Stimulated activated CD8-positive, alpha-beta memory T cell treated with anti-CD3 and anti-CD28 coated beads, Interleukin-12 subunit alpha, Interleukin-12 subunit beta, amount 100 ng/mL, for 1 hour (primary cell): ENCODE results near the gene KIAA0513.

ENCODE experiments used
- DNase-seq: peaks from one replicate; pipeline ENCODE4 v3.0.0-alpha.2; 2020; ENCODE audit warnings: low read depth

Gene KIAA0513

DNA sequence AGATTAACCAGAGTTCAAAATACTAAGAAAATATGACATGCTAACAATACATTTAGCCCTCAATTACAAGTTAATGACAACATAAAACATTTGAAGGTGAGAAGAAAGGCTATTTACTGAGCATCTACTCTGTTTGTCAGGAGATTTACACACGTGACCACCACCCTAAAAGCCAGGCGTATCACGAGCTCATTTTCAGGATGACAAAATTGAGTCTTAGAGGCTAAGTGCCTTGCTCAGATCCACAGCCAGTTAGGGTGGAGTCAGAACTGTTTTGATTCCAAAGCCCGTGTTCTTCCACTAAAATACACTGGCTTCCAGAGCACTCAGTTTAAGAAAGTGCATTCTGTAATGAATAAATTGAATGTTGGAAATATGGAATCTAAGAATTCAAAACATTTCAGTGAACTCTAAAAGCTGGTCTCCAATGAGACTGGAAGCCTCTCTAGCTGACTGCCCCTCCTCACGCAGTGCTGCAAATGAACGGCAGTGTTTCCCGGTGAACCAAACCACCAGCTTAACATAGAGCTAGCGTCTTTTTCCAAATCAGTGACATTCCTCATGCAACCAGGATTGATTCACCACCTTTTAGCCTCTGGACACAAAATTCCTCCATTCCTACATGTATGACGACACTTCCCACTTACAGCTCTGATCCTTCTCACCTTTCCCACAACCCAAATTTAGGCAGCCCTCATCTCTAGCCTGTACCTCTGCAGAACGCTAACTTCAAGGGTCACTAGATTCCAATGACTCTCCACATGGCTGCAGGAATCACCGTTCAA, 22.1 kb upstream of the KIAA0513 start:
- DNase-seq: no peak

DNA sequence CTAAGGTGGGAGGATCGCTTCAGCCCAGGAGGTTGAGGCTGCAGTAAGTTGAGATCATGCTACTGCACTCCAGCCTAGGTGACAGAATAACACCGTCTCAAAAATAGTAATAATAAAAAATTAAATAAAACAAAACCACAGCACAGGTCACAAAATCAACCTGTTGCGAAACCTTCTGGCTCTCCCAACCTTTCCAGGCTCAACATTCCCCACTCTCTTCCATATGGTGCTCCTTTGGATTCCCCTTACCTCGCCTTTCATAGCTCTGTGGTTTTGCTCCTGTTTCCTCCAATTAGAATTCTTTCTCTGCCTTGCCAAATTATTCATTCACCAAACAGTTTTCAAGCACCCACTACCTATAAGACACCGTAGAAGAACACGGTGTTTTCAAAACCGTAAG, 21.0 kb upstream of the KIAA0513 start:
- DNase-seq: no peak

DNA sequence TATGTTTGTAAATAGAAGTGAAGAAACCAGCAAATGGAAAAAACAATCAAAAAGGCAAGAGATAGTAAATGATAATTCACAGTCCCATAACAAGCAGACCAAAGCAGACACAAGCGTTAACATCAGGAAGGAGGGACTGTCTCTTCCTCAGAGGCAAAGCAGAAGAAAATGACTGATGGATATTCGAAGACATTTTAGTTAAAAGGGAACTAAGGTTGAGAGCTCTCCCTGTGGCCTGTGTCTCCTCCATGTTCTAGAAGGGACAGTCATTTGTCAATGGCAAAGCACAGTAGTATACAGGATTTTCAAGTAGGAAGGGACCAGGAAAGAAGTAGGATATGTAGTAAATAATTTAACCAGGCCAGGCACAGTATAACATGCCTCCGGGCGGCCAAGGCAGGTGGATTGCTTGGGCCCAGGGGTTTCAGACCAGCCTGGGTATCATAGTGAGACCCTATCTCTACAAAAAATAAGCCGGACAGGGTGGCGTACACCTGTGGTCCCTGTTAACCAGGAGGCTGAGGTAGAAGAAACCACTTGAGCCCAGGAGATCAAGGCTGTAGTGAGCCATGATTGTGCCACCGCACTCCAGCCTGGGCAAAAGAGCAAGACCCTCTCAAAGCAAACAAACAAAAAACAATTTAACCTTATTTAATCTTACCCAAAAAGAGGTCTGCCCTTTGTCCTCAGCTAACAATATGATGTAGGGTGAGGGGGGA, 19.9 kb upstream of the KIAA0513 start:
- no peak for DNase-seq

DNA sequence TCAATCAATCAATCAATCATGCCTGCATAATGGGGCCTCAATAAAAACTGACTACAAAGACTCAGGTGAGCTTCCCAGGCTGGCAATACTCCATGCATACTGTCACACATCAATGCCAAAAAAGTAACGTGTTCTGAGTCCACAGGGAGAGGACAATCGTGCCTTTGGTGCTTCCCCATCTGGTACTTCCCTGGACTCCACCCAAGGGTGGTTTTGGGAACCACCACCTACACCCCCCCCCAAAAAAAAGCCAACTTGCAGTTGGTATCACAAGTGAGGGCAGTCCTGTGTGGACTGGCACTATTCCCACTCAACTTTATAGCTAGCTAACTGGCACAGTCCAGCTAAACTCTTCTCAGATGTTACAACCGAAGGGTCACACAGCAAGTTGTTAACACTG, 19.3 kb upstream of the KIAA0513 start:
- DNase-seq: no peak

DNA sequence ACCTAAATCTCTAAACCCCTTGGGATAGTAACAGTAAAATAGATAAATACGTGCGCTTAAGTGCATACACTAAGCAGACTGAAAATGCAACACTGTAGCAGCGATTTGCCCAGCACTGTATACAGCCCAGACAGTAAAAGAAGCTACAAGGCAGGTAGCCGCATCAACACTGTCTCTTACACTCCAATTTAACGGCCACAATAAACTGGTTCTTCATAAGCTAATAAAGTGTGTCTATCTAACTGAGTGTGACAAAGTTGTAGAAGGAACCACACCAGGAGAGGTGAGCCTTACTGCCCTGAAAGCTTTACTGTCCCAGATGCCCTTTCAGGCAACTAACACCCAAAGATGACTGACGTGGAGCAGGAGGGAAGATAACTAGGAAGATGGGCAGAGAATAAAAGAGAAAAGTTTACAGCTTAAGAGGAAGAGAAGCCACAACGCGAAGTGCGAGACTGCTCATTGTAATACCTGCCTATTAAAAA, 17.1 kb upstream of the KIAA0513 start:
- no peak for DNase-seq

DNA sequence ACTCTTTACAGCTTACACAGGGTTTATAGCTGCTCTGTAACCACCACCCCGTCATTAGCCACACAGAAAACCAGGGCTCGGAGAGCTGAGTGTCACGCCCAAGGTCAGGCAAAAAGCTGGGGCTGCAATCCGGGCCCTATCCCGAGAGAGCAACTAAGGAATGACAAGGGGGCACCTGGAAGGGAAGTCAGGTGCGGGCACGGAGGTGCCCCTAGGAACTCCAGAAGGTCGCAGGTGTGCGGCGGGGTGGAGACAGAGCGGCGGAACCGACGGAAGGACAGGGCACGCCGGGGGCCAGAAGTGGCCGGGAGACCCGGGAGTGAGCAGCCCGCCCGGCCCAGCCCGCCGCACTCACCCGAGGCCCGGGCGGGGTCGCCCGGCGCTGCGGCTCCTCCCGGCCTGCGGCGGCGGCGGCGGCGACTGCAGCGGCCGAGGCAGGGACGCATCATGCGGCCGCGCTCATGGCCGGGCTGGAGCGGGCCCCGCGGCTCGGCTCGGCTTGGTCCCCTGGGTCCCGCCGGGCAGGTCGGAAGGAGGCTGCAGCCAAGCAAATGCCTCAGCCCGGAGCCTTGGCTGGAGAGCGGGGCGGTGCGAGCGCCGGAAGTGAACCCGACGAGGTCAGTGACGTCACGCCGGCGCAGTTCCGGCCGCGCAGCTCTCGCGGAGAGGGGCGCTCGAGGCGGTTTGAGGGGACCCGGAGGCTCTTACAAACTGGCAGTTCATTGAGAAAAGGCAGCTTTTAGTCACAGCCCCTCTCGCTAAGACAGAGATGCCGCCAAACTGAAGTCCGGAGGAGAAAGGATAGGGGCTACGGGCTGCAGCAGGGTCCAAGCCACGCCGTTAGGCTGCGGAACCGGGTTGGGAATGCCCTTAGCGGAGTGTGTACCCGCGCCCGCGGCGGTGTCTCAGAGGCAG, 16.4 kb upstream of the KIAA0513 start, which contains the start of gene ZDHHC7:
Gene ZDHHC7, minus strand, starts transcription at position 605 of the 915 bp plus-strand sequence. CDS start 20,917 bp downstream, outside the sequence.
- peak; percentile 79 for DNase-seq

DNA sequence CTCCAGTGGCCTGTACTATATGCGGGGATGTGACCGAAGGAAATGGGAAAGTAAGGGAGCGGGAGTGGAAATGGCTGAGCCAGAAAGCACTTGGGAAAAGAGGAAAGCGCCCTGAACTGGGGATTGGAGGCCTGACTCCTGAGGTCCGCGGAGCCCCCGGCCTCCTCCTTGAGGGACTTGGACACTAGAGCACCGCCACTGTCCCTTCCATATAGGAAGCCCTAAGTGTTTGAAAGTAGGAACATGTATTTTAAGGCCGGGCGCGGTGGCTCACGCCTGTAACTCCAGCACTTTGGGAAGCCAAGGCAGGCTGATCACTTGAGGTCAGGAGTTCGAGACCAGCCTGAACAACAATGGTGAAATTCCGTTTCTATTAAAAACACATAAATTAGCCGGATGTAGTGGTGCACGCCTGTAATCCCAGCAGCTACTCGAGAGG, 15.7 kb upstream of the KIAA0513 start:
- no peak for DNase-seq

DNA sequence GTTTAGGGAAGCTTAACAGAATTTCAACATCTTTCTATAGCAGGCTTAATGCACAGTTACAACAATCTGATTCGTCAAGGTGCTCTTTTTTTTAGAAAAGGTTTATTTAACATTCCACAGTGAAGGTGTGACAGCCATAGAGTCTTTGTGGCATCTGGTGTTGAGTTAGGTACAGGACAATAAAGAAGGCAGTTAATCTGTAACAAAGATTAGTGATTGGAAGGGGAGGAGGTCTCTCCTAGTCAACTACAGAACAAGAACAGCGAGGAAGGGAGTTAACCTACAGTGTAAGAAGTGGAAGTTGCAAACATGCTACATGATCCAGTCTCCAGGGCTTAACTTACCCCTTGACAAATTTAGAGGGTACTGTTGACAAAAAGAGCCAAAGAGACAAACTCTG, 13.3 kb upstream of the KIAA0513 start:
- no peak for DNase-seq

DNA sequence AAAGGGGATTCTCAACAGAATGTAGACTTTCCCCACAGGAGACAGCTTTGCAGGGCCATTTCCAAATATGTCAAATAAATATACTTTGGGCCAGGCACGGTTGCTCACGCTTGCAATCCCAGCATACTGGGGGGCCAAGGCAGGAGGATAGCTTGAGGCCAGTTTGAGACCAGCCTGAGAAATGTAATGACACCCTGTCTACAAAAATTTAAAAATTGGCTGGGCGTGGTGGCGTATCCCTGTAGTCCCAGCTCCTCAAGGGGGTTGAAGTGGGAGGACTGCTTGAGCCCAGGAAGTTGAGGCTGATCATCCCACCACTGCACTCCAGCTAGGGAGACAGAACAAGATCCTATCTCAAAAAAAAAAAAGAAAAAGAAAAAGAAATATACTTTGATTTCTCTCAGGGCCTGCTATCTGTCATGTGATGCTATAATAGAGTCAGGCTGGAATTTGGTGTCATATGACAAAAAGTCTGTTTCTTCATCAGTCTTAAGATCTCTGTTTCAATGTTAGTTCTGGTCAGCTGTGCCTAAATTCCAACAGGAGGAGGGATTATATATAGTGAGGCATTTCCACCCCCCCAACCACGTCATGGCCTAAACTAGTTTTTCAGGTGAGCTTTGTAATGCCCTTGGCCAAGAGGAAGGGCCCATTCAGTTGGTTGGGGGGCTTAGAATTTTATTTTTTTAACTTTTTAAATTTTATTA, 12.0 kb upstream of the KIAA0513 start:
- DNase-seq: no peak

DNA sequence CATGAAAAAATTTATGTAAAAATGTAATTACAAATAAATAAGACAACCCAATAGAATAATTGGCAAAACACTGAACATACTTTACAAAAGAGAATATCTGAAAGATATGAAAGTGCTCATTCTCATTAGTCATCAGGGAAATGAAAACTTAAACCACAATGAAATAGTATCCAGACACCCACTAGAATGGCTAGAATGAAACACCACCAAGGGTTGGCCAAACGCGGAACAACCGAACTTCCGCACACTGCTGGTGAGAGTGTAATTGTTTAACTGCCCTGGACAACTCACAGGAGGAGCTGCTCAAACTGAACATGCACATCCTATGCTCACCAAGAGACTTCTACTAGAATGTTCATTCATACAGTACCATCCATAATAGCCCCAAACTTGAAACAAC, 10.4 kb upstream of the KIAA0513 start:
- DNase-seq: no peak

DNA sequence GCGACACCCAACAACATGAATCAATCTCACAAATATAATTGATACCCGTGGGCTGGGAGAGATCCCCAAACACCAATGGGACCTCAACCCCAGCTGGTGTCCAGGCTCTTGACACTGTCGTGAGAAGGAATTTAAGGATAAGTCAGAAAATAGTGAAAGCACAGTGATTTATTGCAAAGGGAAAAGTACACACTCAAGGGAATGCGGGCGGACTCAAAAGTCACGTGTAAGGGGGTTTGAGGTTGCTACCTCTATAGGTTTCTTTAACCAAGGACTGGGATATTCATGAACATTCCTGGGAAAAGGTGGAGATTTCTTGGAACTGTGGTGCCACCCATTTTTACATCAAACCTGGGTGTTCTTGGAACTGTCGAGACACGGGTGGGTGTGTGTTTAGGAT, 10.0 kb upstream of the KIAA0513 start:
- DNase-seq: no peak

DNA sequence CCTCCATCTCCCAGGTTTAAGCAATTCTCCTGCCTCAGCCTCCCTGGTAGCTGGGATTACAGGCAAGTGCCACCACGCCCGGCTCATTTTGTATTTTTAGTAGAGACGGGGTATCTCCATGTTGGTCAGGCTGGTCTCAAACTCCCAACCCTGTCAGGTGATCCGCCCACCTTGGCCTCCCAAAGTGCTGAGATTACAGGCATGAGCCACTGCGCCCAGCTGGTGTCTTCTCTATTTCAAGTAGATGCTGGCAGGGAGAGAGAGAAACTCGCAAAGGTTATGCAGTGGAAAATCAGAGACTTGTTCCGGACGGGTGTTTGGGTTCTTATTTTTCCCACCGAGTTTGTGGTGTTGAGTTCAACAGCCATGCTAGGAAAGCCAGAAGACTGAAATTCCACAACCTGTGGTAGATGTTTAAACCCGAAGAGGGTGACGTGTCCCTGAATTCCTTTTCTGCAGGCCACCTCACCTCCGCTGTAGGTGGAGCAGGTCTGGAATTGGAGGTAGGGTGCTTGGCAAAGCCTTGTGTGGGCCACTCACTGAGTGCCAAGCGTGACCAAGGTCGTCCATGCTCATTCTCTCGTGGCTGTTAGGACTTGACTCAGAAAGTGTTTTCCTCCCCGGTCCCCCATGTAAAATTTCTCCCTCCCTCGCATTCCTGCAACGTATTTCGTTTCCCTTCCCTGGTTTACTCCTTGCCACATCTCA, 8.9 kb upstream of the KIAA0513 start:
- DNase-seq: no peak

DNA sequence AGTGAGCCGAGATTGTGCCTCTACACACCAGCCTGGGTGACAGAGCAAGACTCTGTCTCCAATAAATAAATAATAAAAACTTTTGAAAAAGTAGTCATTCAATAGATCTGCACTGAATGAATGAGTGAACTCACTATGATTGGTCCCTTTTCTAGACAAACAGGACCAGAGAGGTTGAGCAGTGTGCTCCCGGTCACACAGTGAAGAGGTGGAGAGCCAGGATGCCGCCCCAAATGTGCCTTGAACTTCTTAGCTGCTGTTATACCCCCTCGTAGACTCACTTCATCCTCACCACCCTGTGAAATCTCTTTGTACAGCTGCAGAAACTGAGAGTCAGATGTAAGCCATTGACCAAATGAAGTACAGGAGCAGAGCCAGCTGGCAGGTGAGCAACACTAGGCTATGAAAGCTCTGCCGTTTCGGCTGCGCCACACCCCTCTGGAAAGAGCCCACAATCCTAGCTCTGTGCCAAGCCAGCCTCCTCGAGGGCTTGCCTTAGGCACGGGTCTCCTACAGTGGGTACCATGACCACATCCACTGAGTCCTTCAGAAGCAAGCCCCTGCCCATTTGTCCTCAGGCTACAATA, 7.8 kb upstream of the KIAA0513 start:
- DNase-seq: no peak

DNA sequence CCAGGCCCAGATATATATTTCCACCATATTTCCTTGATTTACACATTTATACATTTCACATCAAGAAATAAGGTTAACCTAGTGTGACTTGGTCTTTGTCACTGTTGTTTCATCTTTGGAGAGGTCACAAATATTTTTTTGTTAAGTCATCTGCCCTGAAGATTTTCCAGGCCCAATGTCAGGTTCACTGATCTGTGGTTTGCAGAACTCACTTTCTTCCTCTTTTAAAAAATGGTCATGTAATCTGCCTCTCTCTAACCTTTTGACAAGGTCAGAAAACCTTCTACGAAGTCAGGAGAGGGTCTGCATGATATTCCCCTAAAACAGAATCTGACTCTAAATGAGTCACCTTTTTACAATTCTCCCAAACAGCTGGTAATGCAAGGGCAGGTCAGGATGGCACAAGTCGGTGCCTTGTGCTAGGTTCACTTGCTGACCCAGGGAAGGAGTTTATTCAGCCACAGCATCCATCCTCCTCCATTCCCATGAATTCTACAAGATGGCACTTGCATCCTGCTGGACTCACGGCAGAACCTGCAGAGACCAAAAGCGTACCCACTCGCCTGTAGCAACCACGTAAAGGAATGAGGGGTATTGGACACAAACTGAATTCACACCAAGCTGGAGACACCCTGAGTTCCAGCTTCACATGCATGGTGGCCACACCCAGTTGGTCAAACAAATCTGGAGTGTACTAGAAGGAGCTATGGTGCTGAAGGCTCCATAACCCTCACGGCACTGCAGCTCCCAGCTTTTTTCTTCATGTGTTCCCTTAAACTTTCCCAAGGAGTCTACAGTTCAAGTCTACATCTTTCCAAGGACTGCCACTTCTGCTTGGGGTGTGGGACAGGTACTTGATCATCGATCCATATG, 1.6 kb upstream of the KIAA0513 start:
- no peak for DNase-seq

DNA sequence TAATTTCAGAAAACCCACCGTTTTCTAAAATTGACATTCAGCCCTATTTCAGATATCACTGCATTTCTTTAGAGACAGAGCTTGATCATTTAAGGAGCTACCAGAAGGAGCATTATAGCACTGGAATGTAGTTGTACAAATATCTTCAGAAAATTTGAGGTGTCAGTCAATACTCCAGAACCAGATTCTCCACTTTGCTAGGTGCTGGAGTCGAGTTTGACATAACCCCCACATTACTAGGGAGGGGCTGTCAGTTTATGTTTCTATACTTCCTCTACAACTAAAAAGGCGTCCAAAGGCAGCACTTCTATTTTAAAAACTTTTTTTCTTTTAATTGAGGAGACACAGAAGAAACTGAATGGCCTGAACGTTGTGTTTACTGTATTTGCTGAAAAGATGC, 892 bp upstream of the KIAA0513 start:
- no peak for DNase-seq

DNA sequence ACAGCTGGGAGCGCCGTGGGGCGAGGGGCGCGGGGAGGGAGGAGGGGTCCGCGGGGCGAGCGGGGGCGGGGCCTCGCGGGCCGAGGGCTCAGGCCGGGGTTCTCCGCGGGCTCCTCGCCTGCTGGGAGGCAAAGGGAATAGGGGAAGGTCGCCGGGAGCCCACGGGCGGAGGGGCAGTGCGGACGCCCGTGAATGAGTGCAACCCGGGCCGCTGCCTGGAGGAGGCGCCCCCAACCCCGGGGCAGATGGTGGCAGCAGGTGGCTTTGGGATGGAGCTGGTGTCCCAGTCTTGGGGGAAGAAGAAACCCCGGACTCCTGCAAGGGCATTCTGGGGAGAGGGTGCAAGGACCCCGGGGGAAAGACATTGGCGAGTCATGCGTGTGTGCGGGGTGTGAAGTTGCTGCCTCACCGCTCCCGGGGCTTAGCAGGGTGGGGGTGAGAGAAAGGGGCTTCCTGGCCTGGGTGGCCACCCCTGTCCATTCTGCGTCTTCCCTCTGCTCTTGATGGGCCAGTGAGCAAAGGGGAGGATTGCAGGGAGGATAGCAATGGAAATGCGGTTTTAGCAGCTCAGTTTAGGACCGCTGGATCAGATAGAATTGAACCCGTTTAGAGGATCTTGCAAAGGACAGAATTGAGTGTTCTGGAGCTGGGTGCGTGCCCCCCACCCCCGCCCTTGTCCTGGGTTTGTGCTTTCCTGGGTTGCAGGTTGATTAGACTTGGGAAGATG, 526 bp downstream of the KIAA0513 start:
- DNase-seq: no peak

DNA sequence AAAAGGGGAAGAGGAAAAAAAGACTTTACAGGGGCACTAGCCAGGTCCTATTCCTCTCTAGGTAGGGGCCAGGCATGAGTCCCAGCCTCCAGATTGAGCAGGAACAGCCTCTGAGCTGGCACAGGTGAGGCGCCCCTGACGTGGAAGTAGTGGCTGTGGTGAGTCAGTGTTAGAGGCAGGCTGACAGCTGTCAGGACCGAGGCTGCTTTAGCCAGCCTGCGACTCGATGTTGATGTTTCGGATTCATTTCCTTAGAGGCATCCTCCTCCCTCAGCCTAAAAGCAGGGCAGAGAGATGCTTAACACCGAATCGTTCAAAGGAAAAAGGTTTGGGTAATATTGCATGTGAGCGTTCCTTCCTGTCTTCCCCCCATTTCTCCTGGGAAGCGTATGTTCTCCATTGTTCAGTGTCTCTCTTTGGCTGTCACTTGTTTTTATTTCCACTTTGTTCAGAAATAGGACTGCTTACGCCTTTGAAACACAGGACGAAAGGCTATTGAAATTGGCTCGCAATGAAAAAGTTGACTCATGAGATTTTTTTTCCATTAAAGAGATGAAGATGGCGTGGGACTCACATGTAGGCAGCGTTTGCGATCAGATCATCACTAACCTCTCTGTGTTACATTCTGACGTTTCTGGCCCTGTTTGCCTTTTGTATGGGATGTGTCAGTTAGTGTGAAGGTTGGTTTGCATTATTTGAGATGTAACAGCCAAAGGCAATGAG, 1.3 kb downstream of the KIAA0513 start:
- DNase-seq: peak; percentile 60

DNA sequence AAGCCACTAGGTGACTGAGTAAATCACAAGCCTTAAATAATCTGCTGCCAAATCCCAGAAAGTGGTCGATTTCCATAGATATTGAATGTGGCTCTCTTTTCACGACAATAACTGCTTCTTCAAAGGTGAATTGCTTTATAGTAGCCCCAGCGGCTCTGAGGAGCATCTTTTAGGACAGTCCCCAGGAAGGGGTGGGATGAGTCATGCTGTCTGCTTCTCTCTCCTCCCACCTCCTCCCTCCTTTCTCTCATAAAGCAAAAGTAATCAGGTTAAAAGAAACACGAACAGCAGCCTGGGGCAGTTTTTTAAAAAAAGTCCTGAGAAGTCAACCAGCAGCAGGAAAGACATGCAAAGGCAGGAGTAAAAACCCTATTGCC, 1.8 kb downstream of the KIAA0513 start:
- DNase-seq: peak; percentile 37
